PC-9 (cell line): Measurements from ENCODE around the gene NATD1.

Experiments used
- CTCF ChIP-seq: fragments of 200-600 bp; sonication (generic); conservative IDR thresholded peaks from 2 replicates; pipeline ENCODE4 v1.6.1; 2017; ENCODE audit warnings: mixed run types, antibody characterized with exemption, mild to moderate bottlenecking, moderate library complexity
- EZH2 ChIP-seq: fragments of 200-600 bp; sonication (generic); IDR thresholded peaks from 2 replicates; pipeline ENCODE4 v1.8.0; 2017; ENCODE audit warnings: antibody characterized with exemption, low read depth

- TF ChIP-seq CTCF: no peak
- TF ChIP-seq EZH2: no peak
Observed at GRCh38 chr17:21279582-21279981, 26.4 kb upstream of the NATD1 start.
